Thyroid gland (tissue), 4 donors: ENCODE results near the gene EPB41L4A. TPM values are rescaled to one million over a fixed set of nuclear protein-coding genes. Genes with fewer than 3 reads are reported as not detected.

Experiments
- DNase-seq, 2 donors: peaks; one replicate each; pipeline ENCODE4 v3.0.0-alpha.2; 2019
- H3K27ac ChIP-seq, 3 donors: fragments of 200-600 bp; sonication (generic); 1 replicate in 2 of 3; 2 replicates in 1 of 3; pipeline ENCODE4 v1.5.1; 2016 to 2019; ENCODE audit warnings: mild to moderate bottlenecking in 1 of 3, moderate library complexity in 1 of 3
- H3K27me3 ChIP-seq: fragments of 200-600 bp; sonication (generic); one replicate; pipeline ENCODE4 v1.5.1; 2019
- H3K36me3 ChIP-seq, 2 donors: fragments of 200-600 bp; sonication (generic); one replicate each; pipeline ENCODE4 v1.5.1; 2016 to 2019
- H3K4me1 ChIP-seq, 2 donors: fragments of 200-600 bp; sonication (generic); one replicate each; pipeline ENCODE4 v1.5.1; 2017 to 2019
- H3K4me3 ChIP-seq, 3 donors: fragments of 200-600 bp; sonication (generic); replicated peaks in 1 of 3; 1 replicate in 2 of 3; 2 replicates in 1 of 3; pipeline ENCODE4 v1.5.1; 2016; ENCODE audit warnings: mild to moderate bottlenecking in 1 of 3
- H3K9me3 ChIP-seq: fragments of 200-600 bp; sonication (generic); one replicate; pipeline ENCODE4 v1.5.1; 2017
- CTCF ChIP-seq, 6 experiments: fragments of 200-600 bp in 3 of 6; fragments of 450-650 bp in 3 of 6; sonication (generic) in 3 of 6; IDR thresholded peaks; one replicate each; pipeline ENCODE4 v1.5.1; 2016 to 2019; ENCODE audit warnings: antibody characterized with exemption in 6 of 6, mild to moderate bottlenecking in 2 of 6, inconsistent platforms in 1 of 6, moderate library complexity in 1 of 6
- POLR2A ChIP-seq, 2 donors: fragments of 450-650 bp; IDR thresholded peaks; one replicate each; pipeline ENCODE4 v1.6.1; 2017; ENCODE audit warnings: antibody characterized with exemption in 2 of 2, mild to moderate bottlenecking in 2 of 2, moderate library complexity in 1 of 2
- WGBS, 2 donors: methylation state at CpG; one replicate each; pipeline ENCODE4 v1.1.5; 2017; 5-methylcytosine and 5-hydroxymethylcytosine counted together
- intact Hi-C: fragments of 100-400 bp; cut with DNase I; formaldehyde crosslinking; loops from one replicate; pipeline ENCODE4 v1.15.1; 2023
- total RNA-seq, 4 donors: library from RNA; depleted of rRNA; stranded (reverse); fragments of >200 nt; gene quantifications; one replicate each; pipeline ENCODE4 v1.2.3, GENCODE V29; 2016

Gene EPB41L4A
- total RNA-seq, 4 donors from 2014 or later = 31.9 to 44.2 (median 37.5) TPM

GRCh38 chr5:112123086-112123485 lies 296.0 kb downstream of the EPB41L4A start:
- no peaks in the 10 kb centered on the region for H3K27me3 ChIP-seq

GRCh38 chr5:112122353-112122752 lies 296.7 kb downstream of the EPB41L4A start:
- no peak for DNase-seq
- Histone ChIP-seq H3K4me3 (no peak overlapping the region), H3K27ac (no peak overlapping the region), H3K4me1 (no peaks in the 10 kb centered on the region), H3K9me3 (no peaks in the 10 kb centered on the region), H3K27me3 (no peaks in the 10 kb centered on the region), H3K36me3 (no peaks in the 10 kb centered on the region)
- TF ChIP-seq CTCF (IDR thresholded peaks at IDR 0.05) (no peak), POLR2A (IDR thresholded peaks at IDR 0.05) (no peak)
- intact Hi-C loops = no loop called here
- 82 to 91% methylated on average over 3 of the region's 3 CpGs for WGBS, 2 donors

More at GRCh38 chr5:112123086-112123485, 296.0 kb downstream of the EPB41L4A start:
- intact Hi-C loops = no loop called here
- WGBS, 2 donors = 87 to 91% methylated on average over 2 of the region's 2 CpGs
- no peak for TF ChIP-seq POLR2A (IDR thresholded peaks at IDR 0.05)
- no peak for TF ChIP-seq CTCF (IDR thresholded peaks at IDR 0.05)
- no peak overlapping the region for H3K4me3 ChIP-seq
- H3K9me3 ChIP-seq = no peaks in the 10 kb centered on the region
- no peaks in the 10 kb centered on the region for H3K4me1 ChIP-seq
- no peaks in the 10 kb centered on the region for H3K36me3 ChIP-seq
- no peak overlapping the region for H3K27ac ChIP-seq
- no peak for DNase-seq

- DNase-seq = no peak
- no peaks in the 10 kb centered on the region for H3K9me3 ChIP-seq
- no peaks in the 10 kb centered on the region for H3K4me1 ChIP-seq
- WGBS, 2 donors = 90 to 95% methylated on average over 3 of the region's 3 CpGs
- no peaks in the 10 kb centered on the region for H3K27me3 ChIP-seq
- no peak overlapping the region for H3K4me3 ChIP-seq
- TF ChIP-seq POLR2A (IDR thresholded peaks at IDR 0.05) = no peak
- no peak for TF ChIP-seq CTCF (IDR thresholded peaks at IDR 0.05)
- H3K36me3 ChIP-seq = no peaks in the 10 kb centered on the region
- H3K27ac ChIP-seq = no peak overlapping the region
- intact Hi-C loops = no loop called here
These were observed 297.8 kb downstream of the EPB41L4A start for GRCh38 chr5:112121258-112121657.

GRCh38 chr5:112119969-112120368 lies 299.1 kb downstream of the EPB41L4A start:
- TF ChIP-seq CTCF (IDR thresholded peaks at IDR 0.05) = no peak
- no peak for TF ChIP-seq POLR2A (IDR thresholded peaks at IDR 0.05)
- H3K4me1 ChIP-seq = no peaks in the 10 kb centered on the region
- no peak for DNase-seq
- H3K9me3 ChIP-seq = no peaks in the 10 kb centered on the region
- H3K4me3 ChIP-seq = no peak overlapping the region
- no peak overlapping the region for H3K27ac ChIP-seq
- intact Hi-C loops = no loop called here
- H3K36me3 ChIP-seq = no peaks in the 10 kb centered on the region
- H3K27me3 ChIP-seq = no peaks in the 10 kb centered on the region
- WGBS, 2 donors = 93 to 95% methylated on average over 2 of the region's 2 CpGs

GRCh38 chr5:112119508-112119907 lies 299.6 kb downstream of the EPB41L4A start:
- H3K27ac ChIP-seq = no peak overlapping the region
- 74 to 77% methylated on average over 3 of the region's 3 CpGs for WGBS, 2 donors
- H3K36me3 ChIP-seq = no peaks in the 10 kb centered on the region
- intact Hi-C loops = no loop called here
- H3K27me3 ChIP-seq = no peaks in the 10 kb centered on the region
- H3K4me1 ChIP-seq = no peaks in the 10 kb centered on the region
- no peaks in the 10 kb centered on the region for H3K9me3 ChIP-seq
- no peak for DNase-seq
- TF ChIP-seq POLR2A (IDR thresholded peaks at IDR 0.05) = no peak
- TF ChIP-seq CTCF (IDR thresholded peaks at IDR 0.05) = no peak
- H3K4me3 ChIP-seq = no peak overlapping the region
